ENCODE measurements around the gene NBPF26.
"Not testable (repeated sequence)": the region's sequence is repeated elsewhere in the genome, so short reads cannot be mapped to it uniquely, and the experiment has no call there.

Gene NBPF26

DNA sequence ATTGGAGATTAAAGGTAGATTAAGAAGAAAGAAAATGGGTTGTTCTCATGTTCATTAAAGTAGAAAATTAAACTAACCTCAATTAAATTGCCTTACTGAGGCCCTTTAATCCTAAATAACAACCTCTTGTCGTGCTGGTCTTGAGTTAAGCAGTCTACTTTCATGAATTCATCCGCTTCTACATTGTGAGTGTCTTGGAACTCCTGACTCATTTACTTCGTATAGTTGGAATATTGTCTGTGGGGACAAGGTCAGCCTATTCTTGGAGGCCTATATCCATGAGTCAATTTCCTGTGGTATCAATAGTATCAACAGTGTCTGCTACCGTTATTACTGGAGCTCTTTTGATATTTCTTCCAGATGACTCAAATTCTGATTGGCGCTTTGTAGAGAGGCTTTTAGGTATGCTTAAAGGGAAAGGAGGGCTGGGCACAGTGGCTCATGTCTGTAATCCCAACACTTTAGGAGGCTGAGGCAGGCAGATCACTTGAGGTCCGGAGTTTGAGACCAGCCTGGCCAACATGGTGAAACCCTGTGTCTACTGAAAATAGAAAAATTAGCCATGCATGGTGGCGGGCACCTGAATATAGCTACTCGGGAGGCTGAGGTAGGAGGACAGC lies 136.0 kb downstream of the NBPF26 start:
- not testable (repeated sequence) for DNase-seq

DNA sequence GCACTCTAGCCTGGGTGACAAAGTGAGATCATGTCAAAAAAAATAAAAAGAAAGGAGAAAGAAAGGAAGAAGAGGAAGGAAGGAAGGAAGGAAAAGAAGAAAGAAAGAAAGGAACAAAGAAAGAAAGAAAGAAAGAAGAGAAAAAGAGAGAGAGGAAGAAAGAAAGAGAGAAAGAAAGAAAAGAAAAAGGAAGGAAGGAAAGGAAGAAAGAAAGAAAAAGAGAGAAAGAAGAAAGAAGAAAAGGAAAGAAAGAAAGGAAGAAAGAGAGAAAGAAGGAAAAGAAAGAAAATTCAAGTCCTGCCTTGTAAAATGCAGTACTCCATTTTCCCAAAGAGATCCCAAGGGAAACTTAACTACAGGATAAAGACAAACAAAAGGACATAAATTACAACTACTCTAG lies 154.5 kb downstream of the NBPF26 start:
- DNase-seq: not testable (repeated sequence)

DNA sequence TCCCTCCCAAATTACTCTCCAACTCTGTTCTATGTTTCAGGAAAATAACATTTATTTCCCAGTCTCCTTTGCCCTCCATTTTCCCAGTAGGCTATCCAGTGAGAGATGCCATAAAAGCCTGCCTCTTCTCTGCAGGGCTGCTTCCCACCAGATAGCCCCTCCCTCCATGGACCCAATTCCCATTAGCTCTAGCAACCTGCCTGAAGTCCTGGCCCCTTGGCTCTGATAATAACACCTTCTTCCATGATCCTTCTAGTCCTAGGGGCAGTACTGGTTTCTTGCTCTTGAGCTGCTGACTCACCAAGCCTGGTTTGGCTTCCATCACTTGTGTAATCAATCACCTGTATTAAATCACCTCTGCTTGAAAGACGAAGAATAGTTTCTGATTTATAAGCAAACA lies 156.3 kb downstream of the NBPF26 start:
- DNase-seq: not testable (repeated sequence)

DNA sequence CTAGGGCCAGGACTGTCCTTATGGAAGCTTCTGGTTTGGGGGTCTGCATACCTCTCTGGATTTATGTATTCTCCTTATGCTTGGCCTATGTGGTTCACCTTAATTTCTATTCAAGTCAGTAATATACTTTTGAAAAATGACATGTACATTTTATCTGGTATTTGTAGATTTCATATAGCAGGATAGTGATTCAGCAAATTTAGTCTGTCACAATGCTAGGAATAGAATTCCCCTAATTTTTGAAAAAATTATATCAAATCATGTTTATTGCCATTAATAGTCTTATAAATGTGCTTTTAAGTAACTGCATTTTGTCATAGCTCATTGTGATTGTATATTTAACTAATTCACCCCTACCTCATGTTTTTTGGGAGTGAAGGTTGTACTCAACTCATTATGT lies 158.2 kb downstream of the NBPF26 start:
- DNase-seq: not testable (repeated sequence)

All from NCI-H2029 treated with DMSO at 0.1 percent for 48 hours (cell line).